ENCODE measurements around the gene RANGRF.

Gene RANGRF

DNA sequence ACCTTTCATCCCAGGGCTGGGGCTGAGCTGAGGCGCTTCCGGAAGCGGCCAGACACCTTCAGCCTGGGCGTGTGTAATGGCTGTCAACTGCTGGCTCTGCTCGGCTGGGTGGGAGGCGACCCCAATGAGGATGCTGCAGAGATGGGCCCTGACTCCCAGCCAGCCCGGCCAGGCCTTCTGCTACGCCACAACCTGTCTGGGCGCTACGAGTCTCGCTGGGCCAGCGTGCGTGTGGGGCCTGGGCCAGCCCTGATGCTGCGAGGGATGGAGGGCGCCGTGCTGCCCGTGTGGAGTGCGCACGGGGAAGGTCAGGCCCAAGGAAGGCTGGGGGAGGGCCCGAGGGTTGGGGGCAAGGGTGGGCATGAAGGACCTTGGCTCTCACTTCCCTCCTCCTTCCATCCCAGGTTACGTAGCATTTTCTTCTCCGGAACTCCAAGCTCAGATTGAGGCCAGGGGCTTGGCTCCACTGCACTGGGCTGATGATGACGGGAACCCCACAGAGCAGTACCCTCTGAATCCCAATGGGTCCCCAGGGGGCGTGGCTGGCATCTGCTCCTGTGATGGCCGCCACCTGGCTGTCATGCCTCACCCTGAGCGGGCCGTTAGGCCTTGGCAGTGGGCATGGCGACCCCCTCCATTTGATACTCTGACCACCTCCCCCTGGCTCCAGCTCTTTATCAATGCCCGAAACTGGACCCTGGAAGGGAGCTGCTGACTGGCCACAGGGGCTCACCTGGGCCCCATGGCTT is 19.7 kb upstream of the RANGRF start:
- no peak for DNase-seq

GRCh38 chr17:8272421-8272820 is 16.0 kb upstream of the RANGRF start:
- in situ Hi-C loops (cut with MboI; ENCODE audit: low pct_unique_long_range_greater_than_20kb, low sequenced_read_pairs): no loop called here
- no peak for DNase-seq

More for the DNA sequence above, 19.7 kb upstream of the RANGRF start:
- in situ Hi-C loops (cut with MboI; ENCODE audit: low pct_unique_long_range_greater_than_20kb, low sequenced_read_pairs): no loop called here

DNA sequence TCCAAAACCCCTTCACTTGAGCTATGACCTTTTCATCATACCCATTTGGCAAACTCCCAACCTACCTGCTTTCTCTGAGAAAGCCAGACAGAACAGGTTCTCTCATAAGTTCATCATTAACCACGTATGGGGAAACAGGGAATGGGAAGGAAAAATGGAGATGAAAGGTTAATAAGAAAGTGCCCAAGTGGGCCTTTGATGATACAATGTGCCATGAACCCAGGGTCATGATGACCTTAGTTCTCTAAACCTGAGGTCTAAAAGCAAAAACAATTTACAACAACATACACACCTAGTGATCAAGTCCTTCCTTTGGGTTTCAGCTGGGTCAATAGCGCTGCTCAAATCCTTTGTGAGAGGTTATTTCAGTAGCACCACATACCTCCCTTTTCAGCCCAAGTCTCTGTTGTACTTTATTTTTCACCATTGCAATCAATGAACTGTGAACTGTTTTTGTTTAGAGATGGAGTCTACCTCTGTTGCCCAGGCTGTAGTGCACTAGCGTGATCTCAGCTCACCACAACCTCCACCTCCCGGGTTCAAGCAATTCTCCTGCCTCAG is 14.5 kb upstream of the RANGRF start:
- no peak for DNase-seq
- in situ Hi-C loops (cut with MboI; ENCODE audit: low pct_unique_long_range_greater_than_20kb, low sequenced_read_pairs): no loop called here

DNA sequence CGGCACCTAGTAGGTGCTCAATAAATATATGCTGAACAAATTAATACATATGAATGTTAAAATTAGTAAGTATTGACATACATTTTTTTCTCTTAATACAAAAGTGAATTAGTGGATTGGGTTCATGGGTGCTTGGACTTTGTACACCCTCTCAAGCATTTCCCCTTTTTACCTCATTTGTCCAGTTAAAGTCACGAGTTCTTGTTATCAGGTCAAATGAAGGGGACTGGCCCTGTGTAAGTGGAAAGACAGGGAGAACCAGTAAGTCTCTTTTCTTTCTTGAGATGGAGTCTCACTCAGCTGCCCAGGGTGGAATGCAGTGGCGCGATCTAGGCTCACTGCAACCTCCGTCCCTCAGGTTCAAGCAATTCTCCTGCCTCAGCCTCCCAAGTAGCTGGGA is 13.7 kb upstream of the RANGRF start:
- DNase-seq: no peak
- in situ Hi-C loops (cut with MboI; ENCODE audit: low pct_unique_long_range_greater_than_20kb, low sequenced_read_pairs): no loop called here

DNA sequence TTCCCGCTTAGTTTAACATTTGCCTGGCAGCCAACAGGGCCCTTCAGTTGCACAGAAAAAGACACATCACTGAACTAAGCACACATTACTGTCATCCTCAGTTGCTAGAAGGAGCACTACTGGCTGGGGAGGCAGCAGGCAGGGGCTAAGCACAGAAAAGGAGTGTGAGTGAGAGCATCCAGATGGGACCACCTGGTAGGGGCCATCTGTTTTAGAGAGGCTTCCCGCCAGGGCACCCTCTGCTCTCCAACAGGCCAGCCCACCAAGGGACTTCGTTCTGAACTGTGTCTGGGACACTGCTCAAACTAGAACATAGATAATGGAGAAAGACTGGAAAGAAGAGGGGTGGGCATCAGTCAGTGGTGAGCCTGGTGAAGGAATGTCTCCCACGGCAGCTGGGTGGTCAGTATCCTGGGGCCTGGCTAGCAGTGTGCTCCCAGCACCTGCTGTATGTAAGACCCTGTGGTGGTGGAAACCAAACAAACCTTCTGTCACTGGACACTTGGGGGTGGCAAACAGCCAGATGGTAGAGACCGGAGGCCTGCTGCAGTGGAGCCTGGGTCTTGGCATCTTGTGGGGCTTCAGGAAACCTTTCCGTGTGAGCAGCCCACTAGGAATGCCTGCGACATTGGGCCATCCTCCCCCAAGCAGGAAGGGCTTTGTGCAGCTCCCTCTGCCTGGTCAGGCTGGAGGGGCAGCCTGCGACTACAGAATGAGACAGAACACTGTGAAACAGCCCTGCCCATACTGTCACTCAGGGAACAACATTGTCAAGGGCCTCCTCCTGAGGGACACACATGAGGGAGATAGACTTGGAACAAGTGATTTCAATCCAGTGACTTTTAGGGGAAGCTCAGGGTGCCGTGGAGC is 12.8 kb upstream of the RANGRF start:
- in situ Hi-C loops (cut with MboI; ENCODE audit: low pct_unique_long_range_greater_than_20kb, low sequenced_read_pairs): no loop called here
- no peak for DNase-seq

DNA sequence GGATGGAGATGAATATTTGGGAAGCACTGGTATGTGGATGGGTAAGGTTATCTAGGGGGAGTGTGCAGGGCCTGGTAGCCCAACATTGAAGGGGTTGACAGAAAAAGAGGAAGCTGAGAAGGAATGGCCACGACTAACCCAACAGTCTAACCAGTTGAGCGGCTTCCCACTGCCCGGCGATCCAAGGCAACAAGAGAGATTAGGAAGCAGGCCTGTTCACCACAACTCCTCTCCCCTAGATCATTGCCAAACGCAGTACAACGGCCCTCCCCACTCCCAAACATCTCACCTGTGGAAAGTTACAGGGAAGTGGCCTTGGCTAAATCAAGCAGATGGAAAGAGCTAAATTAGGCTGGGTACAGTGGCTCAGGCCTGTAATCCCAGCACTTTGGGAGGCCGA is 11.2 kb upstream of the RANGRF start:
- in situ Hi-C loops (cut with MboI; ENCODE audit: low pct_unique_long_range_greater_than_20kb, low sequenced_read_pairs): no loop called here
- peak; percentile 33 for DNase-seq

DNA sequence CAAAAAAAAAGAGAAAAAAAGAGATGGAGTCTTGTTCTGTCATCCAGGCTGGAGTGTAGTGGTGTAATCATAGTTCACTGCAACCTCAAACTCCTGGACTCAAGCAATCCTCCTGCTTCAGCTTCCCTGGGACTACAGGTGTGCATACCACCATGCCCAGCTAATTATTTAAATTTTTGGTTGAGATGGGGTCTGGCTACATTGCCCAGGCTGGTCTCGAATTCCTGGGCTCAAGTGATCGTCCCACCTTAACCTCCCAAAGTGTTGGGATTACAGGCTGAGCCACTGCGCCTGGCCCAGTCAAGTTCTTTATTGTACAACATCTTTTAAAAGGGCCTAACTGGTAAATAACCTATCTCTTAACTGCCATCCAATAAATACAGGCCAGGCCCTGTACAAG is 6.1 kb upstream of the RANGRF start:
- in situ Hi-C loops (cut with MboI; ENCODE audit: low pct_unique_long_range_greater_than_20kb, low sequenced_read_pairs): no loop called here
- DNase-seq: no peak

- in situ Hi-C loops (cut with MboI; ENCODE audit: low pct_unique_long_range_greater_than_20kb, low sequenced_read_pairs): no loop called here
- DNase-seq: no peak
Observed at GRCh38 chr17:8283356-8283755, 5.1 kb upstream of the RANGRF start.

GRCh38 chr17:8284126-8284525 is 4.3 kb upstream of the RANGRF start:
- in situ Hi-C loops (cut with MboI; ENCODE audit: low pct_unique_long_range_greater_than_20kb, low sequenced_read_pairs): no loop called here
- no peak for DNase-seq

DNA sequence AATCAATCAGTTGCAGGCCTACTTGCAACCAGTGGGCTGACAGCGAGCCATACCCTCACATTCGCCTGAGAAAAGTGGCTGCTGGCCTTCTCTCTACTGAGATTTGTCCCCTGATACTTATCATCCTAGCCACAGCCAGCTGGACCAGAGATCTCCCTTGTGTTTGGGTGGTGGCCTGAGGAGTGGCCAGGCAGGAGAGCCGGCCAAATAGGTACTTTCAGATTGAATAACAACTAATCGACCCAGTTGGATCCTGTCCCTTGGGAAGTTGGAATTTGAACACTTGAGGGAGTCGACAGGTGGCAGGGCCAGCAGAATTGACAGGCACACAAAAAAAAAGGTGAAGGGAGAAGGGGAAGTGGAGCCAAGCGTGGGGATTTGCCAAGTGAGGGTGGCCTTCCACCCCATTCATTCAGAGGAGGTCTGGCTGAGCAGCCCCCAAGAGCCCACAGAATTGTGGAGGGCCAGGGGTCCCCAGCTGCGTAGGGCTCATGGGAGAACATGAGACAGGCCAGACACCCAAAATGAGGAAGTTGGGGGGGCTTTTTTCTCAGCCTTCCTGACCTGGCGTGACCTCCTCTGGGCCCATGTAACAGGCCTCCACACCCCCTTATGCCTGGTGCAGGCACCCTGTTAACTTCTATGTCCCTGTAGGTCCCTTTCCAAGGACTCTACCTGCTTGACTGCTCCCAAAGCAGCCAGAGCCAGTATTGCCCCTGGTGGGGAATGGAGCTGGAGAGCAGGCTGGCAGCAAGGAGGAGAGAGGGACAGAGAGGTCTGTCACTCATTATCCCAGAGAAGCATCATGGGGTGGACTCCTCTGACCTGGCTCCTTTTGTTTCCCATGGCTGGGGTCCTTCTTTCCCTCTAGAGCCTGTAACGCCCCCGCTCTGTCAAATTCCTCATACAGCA is 2.9 kb upstream of the RANGRF start:
- in situ Hi-C loops (cut with MboI; ENCODE audit: low pct_unique_long_range_greater_than_20kb, low sequenced_read_pairs): no loop called here
- DNase-seq: peak; percentile 64

DNA sequence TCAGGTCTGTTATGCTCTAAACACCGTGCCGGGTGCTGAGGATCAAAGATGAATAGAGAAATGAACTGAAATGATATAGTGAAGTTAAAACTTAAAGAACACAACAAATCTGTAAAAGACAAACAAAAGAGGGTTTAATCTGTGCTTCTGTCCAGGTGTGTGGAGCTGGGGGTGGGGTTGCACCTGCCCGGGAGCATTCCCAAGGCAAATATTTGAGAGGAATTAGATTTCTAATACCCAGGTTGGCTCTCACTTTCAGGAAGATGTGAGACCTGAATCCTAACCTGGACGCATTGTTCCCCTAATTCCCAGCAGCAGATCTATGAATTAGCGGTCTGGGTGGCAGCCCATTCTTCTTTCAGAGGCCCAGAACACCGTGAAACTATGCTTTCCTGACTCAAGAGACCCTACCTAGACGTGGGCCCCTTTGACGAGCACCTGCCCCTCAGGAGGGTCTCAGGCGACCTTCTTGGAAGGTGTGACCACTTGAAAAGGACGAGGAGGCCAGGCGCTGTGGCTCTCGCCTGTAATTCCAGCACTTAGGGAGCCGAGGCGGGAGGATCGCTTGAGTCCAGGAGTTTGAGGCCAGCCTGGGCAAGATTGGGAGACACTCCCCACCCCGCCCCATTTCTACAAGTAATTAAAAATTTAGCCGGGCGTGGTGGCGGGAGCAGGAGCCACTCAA is 677 bp upstream of the RANGRF start:
- DNase-seq: no peak

GRCh38 chr17:8289103-8289397 is 580 bp downstream of the RANGRF start:
- in situ Hi-C loops (cut with MboI; ENCODE audit: low pct_unique_long_range_greater_than_20kb, low sequenced_read_pairs): no loop called here

More for the DNA sequence above, 677 bp upstream of the RANGRF start:
- in situ Hi-C loops (cut with MboI; ENCODE audit: low pct_unique_long_range_greater_than_20kb, low sequenced_read_pairs): no loop called here

GRCh38 chr17:8290043-8290442 is 1.6 kb downstream of the RANGRF start:
- in situ Hi-C loops (cut with MboI; ENCODE audit: low pct_unique_long_range_greater_than_20kb, low sequenced_read_pairs): no loop called here
- DNase-seq: no peak

More at GRCh38 chr17:8289103-8289397, 580 bp downstream of the RANGRF start:
- DNase-seq: no peak

DNA sequence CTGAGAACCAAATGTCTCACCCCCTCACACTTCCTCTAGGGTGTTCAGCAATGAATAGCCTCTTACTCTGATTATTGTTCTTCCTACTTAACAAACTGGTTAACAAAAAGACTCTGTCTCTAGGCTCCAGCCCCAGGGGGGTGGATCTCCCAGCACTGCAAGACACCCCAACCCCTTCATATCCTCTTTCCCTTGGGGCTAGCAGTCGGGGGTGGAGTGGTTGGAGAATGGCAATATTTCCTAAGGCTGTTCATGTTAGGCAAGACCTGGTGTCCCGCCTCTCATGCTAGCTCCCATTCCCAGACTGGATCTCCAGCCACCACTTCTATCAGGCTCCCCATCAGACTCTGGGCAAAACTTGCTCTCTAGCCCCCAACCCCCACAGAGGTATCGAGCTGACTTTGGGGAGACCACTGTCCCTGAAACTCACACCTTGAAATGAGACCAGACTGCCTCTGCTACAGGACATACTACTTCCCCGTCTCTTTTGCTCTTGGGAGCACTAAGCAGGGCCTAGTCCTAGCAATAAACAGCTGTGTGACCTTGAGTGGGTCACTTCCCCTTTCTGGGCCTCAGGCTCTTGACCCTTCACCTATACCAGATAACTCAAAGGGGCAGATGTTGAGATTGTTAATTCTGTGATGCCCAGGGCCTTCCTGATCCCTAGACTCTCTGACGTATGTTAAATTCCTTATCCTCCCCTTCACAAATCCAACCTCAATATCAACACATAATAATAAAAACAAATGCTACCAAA is 4.3 kb downstream of the RANGRF start:
- in situ Hi-C loops (cut with MboI; ENCODE audit: low pct_unique_long_range_greater_than_20kb, low sequenced_read_pairs): no loop called here
- no peak for DNase-seq

DNA sequence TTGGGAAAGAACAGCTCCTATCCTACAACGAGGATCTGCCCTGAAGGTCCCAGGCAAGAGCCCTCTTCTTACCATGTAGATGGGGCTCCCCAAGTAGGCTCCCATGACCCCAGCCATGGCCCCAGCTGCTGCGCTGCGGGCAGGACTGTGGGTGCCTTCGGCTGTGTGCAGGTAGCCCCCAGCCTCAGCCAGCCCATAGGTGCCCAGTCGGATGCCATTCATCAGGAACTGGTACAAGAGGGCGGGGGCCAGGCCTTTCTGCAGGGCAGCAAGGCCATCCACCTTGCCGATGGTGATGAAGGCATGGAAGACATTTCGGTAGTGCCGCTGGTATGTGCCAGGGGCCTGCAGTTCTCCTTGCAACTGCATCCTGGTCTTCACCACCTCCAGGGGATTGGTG is 5.9 kb downstream of the RANGRF start:
- in situ Hi-C loops (cut with MboI; ENCODE audit: low pct_unique_long_range_greater_than_20kb, low sequenced_read_pairs): no loop called here
- no peak for DNase-seq

GRCh38 chr17:8294814-8295316 is 6.4 kb downstream of the RANGRF start:
- in situ Hi-C loops (cut with MboI; ENCODE audit: low pct_unique_long_range_greater_than_20kb, low sequenced_read_pairs): no loop called here
- DNase-seq: no peak

- in situ Hi-C loops (cut with MboI; ENCODE audit: low pct_unique_long_range_greater_than_20kb, low sequenced_read_pairs): no loop called here
- no peak for DNase-seq
Observed at GRCh38 chr17:8300226-8300625, 11.8 kb downstream of the RANGRF start.

DNA sequence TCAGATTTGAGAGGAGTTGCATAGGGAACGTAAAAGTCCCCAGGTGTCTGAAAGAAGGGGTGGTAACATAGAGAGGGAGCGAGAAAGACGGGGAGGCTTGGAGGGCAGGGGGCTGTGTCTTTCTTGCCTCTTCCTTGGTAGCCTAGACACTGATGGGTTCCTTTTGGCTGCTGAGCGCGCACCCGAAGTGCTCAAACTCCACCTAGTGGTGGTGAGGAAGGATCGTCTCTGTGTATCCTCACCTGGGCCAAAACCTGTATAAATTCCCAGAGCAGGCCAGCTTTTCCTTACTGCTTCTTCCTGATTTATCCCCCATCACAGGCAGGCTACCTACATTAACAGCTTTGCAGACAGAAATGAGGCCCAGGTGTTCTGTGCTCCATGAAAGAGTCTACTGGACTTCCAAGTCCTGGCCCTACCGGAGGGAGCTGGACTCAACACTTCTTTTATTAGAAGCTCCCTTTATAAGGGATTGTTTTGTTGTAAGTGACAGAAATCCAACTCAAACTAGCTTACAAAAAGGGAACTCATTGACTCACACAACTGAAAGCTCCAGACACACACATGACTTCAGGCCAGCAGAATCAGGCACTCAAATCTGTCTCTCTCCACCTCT is 12.3 kb downstream of the RANGRF start:
- DNase-seq: peak; percentile 73
- in situ Hi-C loops (cut with MboI; ENCODE audit: low pct_unique_long_range_greater_than_20kb, low sequenced_read_pairs): no loop called here
